Panc1 (cell line): ENCODE data around the gene FBXW12.

ENCODE experiments used
- CTCF ChIP-seq: fragments of 450-650 bp; IDR thresholded peaks from 2 replicates; pipeline ENCODE4 v1.5.1; 2017; ENCODE audit warnings: mild to moderate bottlenecking
- POLR2AphosphoS5 ChIP-seq: IDR thresholded peaks from 2 replicates; pipeline ENCODE4 v1.6.1; 2012; ENCODE audit warnings: mild to moderate bottlenecking, low read depth, low read length, moderate library complexity
- SIN3A ChIP-seq: IDR thresholded peaks from 2 replicates; pipeline ENCODE4 v1.6.1; 2012; ENCODE audit warnings: low read depth, mild to moderate bottlenecking, low read length, moderate library complexity, borderline replicate concordance; ENCODE audit not compliant: insufficient read depth

DNA sequence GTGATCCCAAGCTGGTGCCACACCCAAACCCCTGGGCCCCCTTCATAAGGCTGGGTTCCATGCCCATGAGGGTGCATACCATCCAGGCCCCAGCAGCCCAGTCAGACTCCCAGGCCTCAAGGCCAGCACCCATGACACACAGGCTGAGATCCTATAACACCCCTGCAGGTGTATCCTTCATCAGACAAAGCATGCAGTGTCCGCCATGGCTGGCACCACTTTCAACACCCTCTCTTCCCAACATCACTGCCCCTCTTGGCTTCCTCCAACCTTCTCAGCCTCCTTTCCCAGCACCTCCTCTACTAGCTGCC is 64.4 kb downstream of the FBXW12 start:
- TF ChIP-seq POLR2AphosphoS5 (no peak), CTCF (no peak), SIN3A (no peak)
